WERI-Rb-1 (cell line): ENCODE results near the gene SLC7A10.

Experiments
- DNase-seq: peaks from one replicate; pipeline ENCODE4 v3.0.0-alpha.2; 2020
- H3K27ac ChIP-seq: fragments of 250-450 bp; sonication (Bioruptor Pico); 2 replicates; pipeline ENCODE4 v1.5.1; 2020; ENCODE audit warnings: mild to moderate bottlenecking, moderate library complexity
- H3K27me3 ChIP-seq: fragments of 250-450 bp; sonication (Bioruptor Pico); 2 replicates; pipeline ENCODE4 v1.5.1; 2021; ENCODE audit warnings: mild to moderate bottlenecking, low read depth, moderate library complexity; ENCODE audit not compliant: insufficient read depth, severe bottlenecking
- H3K36me3 ChIP-seq: fragments of 250-450 bp; sonication (Bioruptor Pico); 2 replicates; pipeline ENCODE4 v1.5.1; 2020; ENCODE audit warnings: mild to moderate bottlenecking, moderate library complexity
- H3K4me3 ChIP-seq: 2 replicates; pipeline ENCODE4 v1.5.1; 2011; ENCODE audit warnings: low read depth, mild to moderate bottlenecking, control low read depth, low read length
- H3K9me3 ChIP-seq: fragments of 250-450 bp; sonication (Bioruptor Pico); 2 replicates; pipeline ENCODE4 v1.5.1; 2021; ENCODE audit warnings: mild to moderate bottlenecking, moderate library complexity; ENCODE audit not compliant: severe bottlenecking
- CTCF ChIP-seq: IDR thresholded peaks from 2 replicates; pipeline ENCODE4 v1.5.1; 2011; ENCODE audit warnings: low read depth, mild to moderate bottlenecking, control low read depth, inconsistent platforms, low read length

Gene SLC7A10

GRCh38 chr19:33201473-33201872 lies 24.2 kb downstream of the SLC7A10 start:
- Histone ChIP-seq H3K9me3 (no peaks in the 10 kb centered on the region), H3K4me3 (no peak overlapping the region), H3K27me3 (no peaks in the 10 kb centered on the region), H3K36me3 (peaks cover 59% of the 10 kb centered on the region), H3K27ac (no peak overlapping the region)
- no peak for DNase-seq
- TF ChIP-seq CTCF = no peak

DNA sequence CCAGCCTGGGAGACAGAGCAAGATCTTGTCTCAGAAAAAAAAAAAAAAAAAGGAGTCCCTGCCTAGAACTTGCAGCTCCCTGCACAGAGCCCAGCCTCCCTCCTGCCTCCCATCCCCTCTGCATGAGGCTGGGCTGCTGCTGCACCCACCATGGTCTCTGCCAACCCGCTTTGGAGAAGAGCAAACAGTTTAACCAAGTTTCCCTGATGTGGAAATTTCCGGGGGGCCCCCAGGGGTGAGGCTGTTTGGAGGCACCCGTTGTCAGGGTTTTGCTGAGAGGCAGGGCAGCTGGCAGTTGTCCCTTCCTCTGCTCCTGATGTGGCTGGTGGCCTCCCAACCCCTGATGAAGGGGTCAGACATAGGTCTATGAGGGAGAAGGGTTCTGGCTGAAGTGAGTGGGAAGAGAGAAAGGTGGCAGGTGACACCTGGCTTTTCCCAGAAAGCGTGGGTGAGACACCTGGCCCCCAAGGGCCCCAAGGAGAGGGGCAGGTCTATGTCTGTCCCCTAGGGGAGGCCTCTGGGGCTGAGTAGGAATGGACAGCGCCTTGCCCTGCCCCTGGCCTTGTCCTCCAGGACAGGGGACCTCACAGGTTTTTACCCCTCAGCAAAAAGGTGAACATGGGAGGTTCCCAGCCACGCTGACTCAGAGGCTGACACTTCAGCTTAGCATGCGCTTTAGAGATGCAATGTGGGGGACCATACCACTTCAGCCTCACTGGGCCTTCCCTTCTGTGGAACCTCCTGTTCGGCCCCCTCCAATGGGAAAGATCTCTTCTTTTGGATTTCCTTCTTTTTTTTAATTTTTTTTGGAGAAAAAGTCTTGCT lies 26.0 kb downstream of the SLC7A10 start:
- no peak overlapping the region for H3K4me3 ChIP-seq
- H3K27ac ChIP-seq = no peak overlapping the region
- H3K27me3 ChIP-seq = no peaks in the 10 kb centered on the region
- DNase-seq = no peak
- H3K36me3 ChIP-seq = peaks cover 47% of the 10 kb centered on the region
- no peaks in the 10 kb centered on the region for H3K9me3 ChIP-seq
- no peak for TF ChIP-seq CTCF

DNA sequence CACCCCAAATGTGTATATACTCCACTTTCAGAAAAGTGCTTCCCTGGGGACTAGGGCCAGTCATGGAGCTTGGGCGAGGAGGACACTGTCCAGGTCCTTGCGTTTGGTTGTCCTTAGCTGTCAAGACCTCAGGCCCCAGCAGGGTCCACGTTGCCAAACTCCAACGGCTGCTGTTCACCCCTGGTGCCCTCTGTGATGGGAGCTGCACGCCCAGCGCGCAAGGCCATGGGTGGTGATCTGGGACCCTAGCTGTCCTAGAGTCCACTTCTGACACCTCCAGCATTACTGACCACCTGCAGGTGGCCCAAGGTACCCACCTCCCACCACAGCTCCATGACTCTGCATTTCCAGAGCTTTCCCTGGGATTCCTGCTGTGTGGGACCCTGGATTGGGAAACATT lies 27.5 kb downstream of the SLC7A10 start:
- Histone ChIP-seq H3K4me3 (no peak overlapping the region), H3K27me3 (no peaks in the 10 kb centered on the region), H3K9me3 (no peaks in the 10 kb centered on the region), H3K27ac (no peak overlapping the region), H3K36me3 (peaks cover 41% of the 10 kb centered on the region)
- TF ChIP-seq CTCF = no peak
- DNase-seq = no peak

DNA sequence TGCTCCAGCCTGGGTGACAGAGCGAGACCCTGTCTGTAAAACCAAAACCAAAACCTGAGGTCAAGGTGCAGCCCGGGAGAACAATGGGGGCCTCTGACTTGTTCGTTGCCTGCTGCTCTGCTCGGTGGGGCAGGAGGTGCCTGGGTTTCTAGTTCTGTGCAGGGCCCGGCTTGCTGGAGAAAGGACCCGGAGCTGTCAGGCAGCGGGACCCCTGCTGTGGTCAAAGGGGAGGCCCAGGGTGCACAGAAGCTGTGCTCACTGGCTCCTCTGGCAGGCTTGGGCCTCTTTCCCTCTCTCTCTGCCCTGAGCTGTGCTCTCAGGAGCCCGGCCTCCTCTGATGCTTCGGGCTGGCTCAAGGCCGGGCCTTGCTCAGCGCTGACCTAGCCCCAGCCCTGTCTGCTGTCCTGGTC lies 28.1 kb downstream of the SLC7A10 start:
- TF ChIP-seq CTCF = no peak
- no peaks in the 10 kb centered on the region for H3K27me3 ChIP-seq
- H3K36me3 ChIP-seq = peaks cover 35% of the 10 kb centered on the region
- no peak overlapping the region for H3K4me3 ChIP-seq
- no peaks in the 10 kb centered on the region for H3K9me3 ChIP-seq
- DNase-seq = no peak
- no peak overlapping the region for H3K27ac ChIP-seq

DNA sequence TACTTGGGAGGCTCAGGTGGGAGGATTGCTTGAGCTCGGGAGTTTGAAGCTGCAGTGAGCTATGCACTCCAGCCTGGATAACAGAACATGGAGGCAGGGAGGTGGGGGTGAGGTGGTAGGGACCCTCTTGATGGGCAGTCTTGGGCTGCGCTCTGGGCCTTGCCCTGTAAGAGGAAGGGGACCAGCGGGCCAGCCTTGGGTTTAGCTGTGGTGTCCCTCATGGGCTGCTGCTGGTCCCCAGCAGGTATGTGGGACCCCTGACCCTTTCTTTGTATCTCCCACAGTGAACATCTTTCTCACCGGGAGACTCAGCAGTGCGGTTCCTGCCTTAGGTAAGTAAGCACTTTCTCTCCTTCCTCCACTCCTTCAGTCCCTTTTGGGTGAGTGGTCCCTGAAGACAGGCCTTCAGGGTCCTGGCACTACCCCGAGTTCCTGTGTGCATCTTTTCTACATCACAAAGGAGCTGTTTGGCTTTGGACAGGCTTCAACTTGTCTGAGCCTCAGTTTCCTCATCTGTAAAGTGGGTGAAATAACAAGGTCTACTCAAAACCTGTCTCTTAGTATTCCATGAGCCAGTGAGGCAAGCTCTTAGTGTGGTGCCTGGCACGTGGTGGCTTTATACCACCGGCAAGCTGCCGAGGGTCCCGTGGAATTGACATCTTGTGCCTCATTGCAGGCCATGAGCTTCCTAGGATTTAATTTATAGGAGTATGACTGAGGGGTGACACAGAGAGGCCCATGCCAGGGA lies 29.0 kb downstream of the SLC7A10 start:
- TF ChIP-seq CTCF = no peak
- Histone ChIP-seq H3K36me3 (peaks cover 32% of the 10 kb centered on the region), H3K4me3 (no peak overlapping the region), H3K9me3 (no peaks in the 10 kb centered on the region), H3K27ac (no peak overlapping the region), H3K27me3 (no peaks in the 10 kb centered on the region)
- no peak for DNase-seq
